MM.1S (cell line): ENCODE results near the gene ACVR2B.

Experiments
- DNase-seq: peaks from one replicate; pipeline ENCODE4 v3.0.0-alpha.2; 2015
- H2AFZ ChIP-seq: fragments of 300-600 bp; sonication (generic); 2 replicates; pipeline ENCODE4 v1.6.0; 2016; ENCODE audit warnings: antibody characterized with exemption, low read length
- H3F3A ChIP-seq: fragments of 300-600 bp; sonication (generic); 2 replicates; pipeline ENCODE4 v1.6.1; 2016; ENCODE audit warnings: mild to moderate bottlenecking, antibody characterized with exemption, low read length, moderate library complexity, mixed read lengths; ENCODE audit not compliant: insufficient read depth
- H3K27ac ChIP-seq: fragments of 300-600 bp; sonication (generic); 2 replicates; pipeline ENCODE4 v1.5.1; 2016; ENCODE audit warnings: mild to moderate bottlenecking, low read length
- H3K27me3 ChIP-seq: fragments of 300-600 bp; sonication (generic); replicated peaks from 2 replicates; pipeline ENCODE4 v1.6.0; 2016; ENCODE audit warnings: low read length; ENCODE audit not compliant: insufficient read depth
- H3K36me3 ChIP-seq: fragments of 300-600 bp; sonication (generic); replicated peaks from 2 replicates; pipeline ENCODE4 v1.6.1; 2016; ENCODE audit warnings: mild to moderate bottlenecking, low read length, mixed read lengths; ENCODE audit not compliant: insufficient read depth
- H3K4me1 ChIP-seq: fragments of 300-600 bp; sonication (generic); 2 replicates; pipeline ENCODE4 v1.6.1; 2016; ENCODE audit warnings: low read length, mixed read lengths
- H3K4me2 ChIP-seq: fragments of 300-600 bp; sonication (generic); 2 replicates; pipeline ENCODE4 v1.6.0; 2016; ENCODE audit warnings: low read depth, low read length
- H3K4me3 ChIP-seq: fragments of 300-600 bp; sonication (generic); 2 replicates; pipeline ENCODE4 v1.5.1; 2016; ENCODE audit warnings: low read length, mixed read lengths
- H3K79me2 ChIP-seq: fragments of 300-600 bp; sonication (generic); 2 replicates; pipeline ENCODE4 v1.6.1; 2016; ENCODE audit warnings: mixed run types, low read length, mixed read lengths
- H3K9ac ChIP-seq: fragments of 300-600 bp; sonication (generic); 2 replicates; pipeline ENCODE4 v1.6.1; 2016; ENCODE audit warnings: low read length, mixed read lengths
- H3K9me2 ChIP-seq: fragments of 300-600 bp; sonication (generic); replicated peaks from 2 replicates; pipeline ENCODE4 v1.6.1; 2016; ENCODE audit warnings: mild to moderate bottlenecking, low read length, mixed read lengths; ENCODE audit not compliant: insufficient read depth
- H3K9me3 ChIP-seq: fragments of 300-600 bp; sonication (generic); replicated peaks from 2 replicates; pipeline ENCODE4 v1.6.1; 2016; ENCODE audit warnings: mild to moderate bottlenecking, low read length, mixed read lengths; ENCODE audit not compliant: insufficient read depth
- H4K20me1 ChIP-seq: fragments of 300-600 bp; sonication (generic); 2 replicates; pipeline ENCODE4 v1.6.1; 2016; ENCODE audit warnings: mild to moderate bottlenecking, low read length, moderate library complexity, mixed read lengths; ENCODE audit not compliant: insufficient read depth
- EZH2 ChIP-seq: fragments of 300-600 bp; sonication (generic); optimal IDR thresholded peaks from 2 replicates; pipeline ENCODE3; 2017; ENCODE audit warnings: low read depth, mild to moderate bottlenecking, antibody characterized with exemption, low read length, mixed read lengths
- EZH2phosphoT487 ChIP-seq: fragments of 300-600 bp; sonication (generic); IDR thresholded peaks from 2 replicates; pipeline ENCODE4 v1.6.1; 2018; ENCODE audit warnings: antibody characterized with exemption, low read length
- TF ChIP-seq, protein P1 (sequence below): fragments of 300-600 bp; sonication (generic); IDR thresholded peaks from 2 replicates; pipeline ENCODE4 v1.5.1; 2016; ENCODE audit warnings: antibody characterized with exemption, low read length, mixed read lengths

The ACVR2B gene

DNA sequence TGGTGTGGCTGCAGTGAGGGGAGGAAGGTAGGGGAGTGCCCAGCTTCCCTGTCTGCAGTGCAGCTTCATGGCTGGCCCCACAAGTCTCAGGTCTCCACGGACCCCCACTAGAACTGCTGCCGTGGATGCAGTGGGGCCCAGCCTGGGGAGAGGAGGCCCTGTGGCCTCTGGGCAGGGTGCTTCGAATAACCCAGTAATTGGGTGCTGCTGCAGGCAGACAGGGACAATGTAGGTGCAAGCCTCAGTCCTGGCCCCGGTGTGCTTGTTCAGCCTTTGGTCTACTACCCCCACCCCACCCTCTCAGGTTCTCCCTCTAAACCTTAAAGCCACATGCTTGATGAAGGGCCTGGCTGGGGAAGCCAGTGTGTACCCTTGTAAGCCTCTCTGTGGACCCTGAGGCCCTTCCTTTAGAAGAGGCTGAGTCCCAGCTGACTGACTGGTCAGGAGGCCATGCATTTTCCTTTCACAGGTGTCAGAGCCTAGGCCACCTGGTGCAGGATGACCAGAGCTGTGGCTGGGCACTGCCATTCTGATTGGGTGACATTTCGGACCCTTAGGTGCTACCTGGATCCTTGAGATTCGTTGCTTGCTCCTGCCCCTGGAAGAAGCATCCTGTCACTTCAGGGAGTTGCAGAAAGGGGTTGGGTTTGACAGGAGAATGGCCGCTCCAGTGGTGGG is 21.4 kb downstream of the ACVR2B start:
- TF ChIP-seq, protein P1, sequence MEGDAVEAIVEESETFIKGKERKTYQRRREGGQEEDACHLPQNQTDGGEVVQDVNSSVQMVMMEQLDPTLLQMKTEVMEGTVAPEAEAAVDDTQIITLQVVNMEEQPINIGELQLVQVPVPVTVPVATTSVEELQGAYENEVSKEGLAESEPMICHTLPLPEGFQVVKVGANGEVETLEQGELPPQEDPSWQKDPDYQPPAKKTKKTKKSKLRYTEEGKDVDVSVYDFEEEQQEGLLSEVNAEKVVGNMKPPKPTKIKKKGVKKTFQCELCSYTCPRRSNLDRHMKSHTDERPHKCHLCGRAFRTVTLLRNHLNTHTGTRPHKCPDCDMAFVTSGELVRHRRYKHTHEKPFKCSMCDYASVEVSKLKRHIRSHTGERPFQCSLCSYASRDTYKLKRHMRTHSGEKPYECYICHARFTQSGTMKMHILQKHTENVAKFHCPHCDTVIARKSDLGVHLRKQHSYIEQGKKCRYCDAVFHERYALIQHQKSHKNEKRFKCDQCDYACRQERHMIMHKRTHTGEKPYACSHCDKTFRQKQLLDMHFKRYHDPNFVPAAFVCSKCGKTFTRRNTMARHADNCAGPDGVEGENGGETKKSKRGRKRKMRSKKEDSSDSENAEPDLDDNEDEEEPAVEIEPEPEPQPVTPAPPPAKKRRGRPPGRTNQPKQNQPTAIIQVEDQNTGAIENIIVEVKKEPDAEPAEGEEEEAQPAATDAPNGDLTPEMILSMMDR: no peak
- no peak for TF ChIP-seq EZH2
- TF ChIP-seq EZH2phosphoT487: no peak

DNA sequence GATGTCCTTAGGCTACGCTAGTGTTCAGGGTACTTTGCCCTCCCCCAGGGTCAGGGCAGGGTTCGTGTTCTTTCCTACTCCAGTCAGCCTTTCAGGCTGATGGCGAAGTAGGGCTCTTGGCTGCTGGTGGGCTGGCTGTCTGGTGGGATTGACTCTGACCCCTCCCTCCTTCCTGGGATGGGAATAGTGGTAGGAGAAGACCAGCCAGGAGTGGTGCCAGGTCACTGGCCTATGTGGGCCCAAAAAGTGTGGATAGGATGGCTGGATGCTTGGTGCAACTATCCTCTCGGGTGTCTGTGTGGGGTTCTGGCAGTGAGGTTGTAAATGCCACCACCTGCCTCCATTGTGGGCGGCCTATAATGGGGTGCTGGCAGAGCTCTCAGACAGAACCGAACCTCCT is 22.0 kb downstream of the ACVR2B start:
- no peaks in the 10 kb centered on the region for H3K9me3 ChIP-seq
- H2AFZ ChIP-seq: no peak overlapping the region
- no peak for DNase-seq
- no peaks in the 10 kb centered on the region for H3K27me3 ChIP-seq
- H3K79me2 ChIP-seq: no peaks in the 10 kb centered on the region
- H3K4me2 ChIP-seq: no peak overlapping the region
- H3F3A ChIP-seq: no peaks in the 10 kb centered on the region
- H4K20me1 ChIP-seq: no peaks in the 10 kb centered on the region
- no peak overlapping the region for H3K9ac ChIP-seq
- TF ChIP-seq EZH2: no peak
- TF ChIP-seq, protein P1: no peak
- TF ChIP-seq EZH2phosphoT487: no peak
- H3K9me2 ChIP-seq: no peaks in the 10 kb centered on the region
- no peak overlapping the region for H3K4me3 ChIP-seq
- H3K27ac ChIP-seq: no peak overlapping the region
- H3K36me3 ChIP-seq: no peaks in the 10 kb centered on the region
- H3K4me1 ChIP-seq: no peaks in the 10 kb centered on the region

More for the DNA sequence above, 21.4 kb downstream of the ACVR2B start:
- no peaks in the 10 kb centered on the region for H3K79me2 ChIP-seq
- H3K9ac ChIP-seq: no peak overlapping the region
- no peaks in the 10 kb centered on the region for H4K20me1 ChIP-seq
- no peak overlapping the region for H3K27ac ChIP-seq
- H3K36me3 ChIP-seq: no peaks in the 10 kb centered on the region
- no peak overlapping the region for H3K4me3 ChIP-seq
- no peak for DNase-seq
- no peak overlapping the region for H3K4me2 ChIP-seq
- no peaks in the 10 kb centered on the region for H3K27me3 ChIP-seq
- H3K9me2 ChIP-seq: no peaks in the 10 kb centered on the region
- H3K4me1 ChIP-seq: no peaks in the 10 kb centered on the region
- H2AFZ ChIP-seq: no peak overlapping the region
- H3K9me3 ChIP-seq: no peaks in the 10 kb centered on the region
- H3F3A ChIP-seq: no peaks in the 10 kb centered on the region

DNA sequence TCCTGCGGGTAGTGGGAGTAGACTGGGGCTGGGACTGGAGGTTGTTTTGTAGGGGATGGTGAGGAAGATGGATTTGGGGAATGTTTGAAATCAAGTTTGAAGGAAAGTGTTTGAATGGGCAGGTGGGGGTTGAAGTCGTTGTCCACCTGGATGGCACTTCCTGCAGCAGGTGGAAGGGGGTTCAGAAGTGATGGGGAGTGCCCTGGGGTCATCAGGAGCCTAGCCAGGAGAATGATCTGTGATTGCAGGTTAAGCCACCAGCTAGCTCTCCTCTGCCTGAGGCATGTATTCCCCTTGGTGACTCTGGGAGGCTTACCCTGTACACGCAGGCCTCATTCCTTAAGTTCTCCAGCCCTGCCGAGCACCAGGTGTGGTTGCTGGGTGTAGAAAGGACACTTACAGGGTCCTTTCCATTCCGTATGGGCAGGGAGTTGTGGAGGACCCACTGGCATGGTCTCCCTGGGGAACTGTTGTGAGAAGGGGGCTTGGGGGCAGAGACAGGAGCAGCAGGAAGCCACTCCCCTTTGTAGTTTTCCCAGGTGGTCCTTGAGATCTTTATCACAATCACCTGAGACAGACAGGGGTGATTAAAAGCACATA is 22.6 kb downstream of the ACVR2B start:
- no peak overlapping the region for H2AFZ ChIP-seq
- no peak overlapping the region for H3K4me2 ChIP-seq
- H3K27ac ChIP-seq: no peak overlapping the region
- no peak overlapping the region for H3K9ac ChIP-seq
- H3K36me3 ChIP-seq: no peaks in the 10 kb centered on the region
- no peaks in the 10 kb centered on the region for H3K79me2 ChIP-seq
- no peak for DNase-seq
- TF ChIP-seq EZH2phosphoT487: no peak
- TF ChIP-seq, protein P1: no peak
- TF ChIP-seq EZH2: no peak
- no peaks in the 10 kb centered on the region for H3K27me3 ChIP-seq
- H3K4me3 ChIP-seq: no peak overlapping the region
- no peaks in the 10 kb centered on the region for H3K4me1 ChIP-seq
- no peaks in the 10 kb centered on the region for H3K9me2 ChIP-seq
- no peaks in the 10 kb centered on the region for H3K9me3 ChIP-seq
- H3F3A ChIP-seq: no peaks in the 10 kb centered on the region
- no peaks in the 10 kb centered on the region for H4K20me1 ChIP-seq
